ENCODE measurements around the gene TNNC2.

The TNNC2 gene

DNA sequence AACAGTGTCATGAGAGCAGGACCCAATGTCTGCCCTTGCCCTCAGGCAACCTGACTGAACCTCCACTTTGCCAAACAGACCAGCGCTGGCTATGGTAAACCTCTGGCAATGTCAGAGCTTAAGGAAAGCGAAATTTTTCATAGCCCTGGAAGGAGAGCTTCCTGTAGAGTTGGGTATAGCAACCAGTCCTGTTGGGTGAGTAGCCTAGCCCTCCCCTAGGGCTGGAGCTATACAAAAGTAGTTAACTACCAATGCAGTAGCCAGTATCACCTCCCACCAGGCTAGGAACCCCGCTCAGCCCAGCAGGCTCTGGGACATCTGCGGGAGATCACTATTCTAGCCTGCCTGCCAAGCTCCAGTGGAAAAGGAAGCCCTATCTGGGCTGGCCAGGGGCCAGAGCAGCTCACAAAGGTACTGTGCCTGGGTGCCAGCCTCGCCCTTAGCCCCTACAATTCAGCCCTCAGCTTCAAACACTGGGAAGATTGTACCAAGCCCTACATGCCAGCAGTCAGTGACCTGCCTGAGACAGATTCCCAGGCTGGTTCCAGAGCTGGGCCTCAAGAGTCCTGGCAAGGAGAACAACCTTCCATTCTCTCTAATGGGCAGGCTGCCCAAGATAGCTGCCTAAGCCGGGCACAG, 43.3 kb downstream of the TNNC2 start:
- in situ Hi-C loops (cut with MboI; ENCODE audit: low pct_unique_long_range_greater_than_20kb, low sequenced_read_pairs, unreplicated experiment) = no loop called here
- DNase-seq (ENCODE audit: low spot score) = no peak

DNA sequence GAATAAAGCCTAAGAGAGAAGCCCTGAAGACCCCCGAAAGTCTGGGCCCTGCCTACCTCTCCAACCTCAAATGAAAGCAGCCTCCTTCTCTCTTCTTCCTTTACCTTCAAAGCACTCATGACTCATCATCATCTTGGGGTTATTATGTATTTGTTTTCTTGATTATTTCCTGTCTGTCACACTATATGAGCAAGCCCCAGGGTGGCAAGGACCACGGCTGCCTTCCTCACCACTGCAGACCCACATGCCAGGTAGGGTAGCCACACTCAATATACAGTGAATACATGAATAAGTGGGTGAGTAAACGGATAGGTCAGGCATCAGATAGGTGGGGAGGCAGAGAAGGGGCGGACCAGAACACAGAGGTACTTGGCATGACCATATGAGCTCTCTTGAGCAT, 44.2 kb downstream of the TNNC2 start:
- in situ Hi-C loops (cut with MboI; ENCODE audit: low pct_unique_long_range_greater_than_20kb, low sequenced_read_pairs, unreplicated experiment) = no loop called here
- TF ChIP-seq, protein P1, sequence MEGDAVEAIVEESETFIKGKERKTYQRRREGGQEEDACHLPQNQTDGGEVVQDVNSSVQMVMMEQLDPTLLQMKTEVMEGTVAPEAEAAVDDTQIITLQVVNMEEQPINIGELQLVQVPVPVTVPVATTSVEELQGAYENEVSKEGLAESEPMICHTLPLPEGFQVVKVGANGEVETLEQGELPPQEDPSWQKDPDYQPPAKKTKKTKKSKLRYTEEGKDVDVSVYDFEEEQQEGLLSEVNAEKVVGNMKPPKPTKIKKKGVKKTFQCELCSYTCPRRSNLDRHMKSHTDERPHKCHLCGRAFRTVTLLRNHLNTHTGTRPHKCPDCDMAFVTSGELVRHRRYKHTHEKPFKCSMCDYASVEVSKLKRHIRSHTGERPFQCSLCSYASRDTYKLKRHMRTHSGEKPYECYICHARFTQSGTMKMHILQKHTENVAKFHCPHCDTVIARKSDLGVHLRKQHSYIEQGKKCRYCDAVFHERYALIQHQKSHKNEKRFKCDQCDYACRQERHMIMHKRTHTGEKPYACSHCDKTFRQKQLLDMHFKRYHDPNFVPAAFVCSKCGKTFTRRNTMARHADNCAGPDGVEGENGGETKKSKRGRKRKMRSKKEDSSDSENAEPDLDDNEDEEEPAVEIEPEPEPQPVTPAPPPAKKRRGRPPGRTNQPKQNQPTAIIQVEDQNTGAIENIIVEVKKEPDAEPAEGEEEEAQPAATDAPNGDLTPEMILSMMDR (IDR thresholded peaks at IDR 0.05; ENCODE audit: extremely low read depth, insufficient read depth, missing control alignments) = no peak
- DNase-seq (ENCODE audit: low spot score) = no peak

More for the DNA sequence above, 43.3 kb downstream of the TNNC2 start:
- TF ChIP-seq, protein P1 (IDR thresholded peaks at IDR 0.05; ENCODE audit: extremely low read depth, insufficient read depth, missing control alignments) = no peak

DNA sequence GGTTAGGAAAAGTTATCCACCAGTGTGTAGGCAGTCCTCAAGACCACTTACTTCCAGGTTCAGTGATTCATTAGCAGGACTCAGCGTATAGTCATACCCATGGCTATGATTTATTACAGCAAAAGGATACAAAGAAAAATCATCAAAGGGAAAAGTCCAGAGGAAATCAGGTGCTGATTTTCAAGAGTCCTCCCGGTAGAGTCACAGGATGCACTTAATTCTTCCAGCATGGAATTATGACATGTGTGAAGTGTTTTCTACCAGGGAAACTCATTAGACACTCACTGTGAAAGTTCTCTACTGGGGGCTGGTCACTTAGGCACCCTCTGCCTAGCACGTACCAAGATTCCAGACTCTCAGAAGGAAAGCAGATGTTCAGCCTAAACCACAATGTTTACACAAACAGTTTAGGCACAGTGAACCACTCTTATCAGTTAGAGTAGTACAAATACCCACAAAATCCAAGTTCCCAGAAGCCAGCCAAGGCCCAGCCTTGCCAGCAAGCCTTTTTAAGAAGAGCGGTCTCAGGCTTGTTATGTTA, 45.7 kb downstream of the TNNC2 start:
- in situ Hi-C loops (cut with MboI; ENCODE audit: low pct_unique_long_range_greater_than_20kb, low sequenced_read_pairs, unreplicated experiment) = no loop called here
- TF ChIP-seq, protein P1 (IDR thresholded peaks at IDR 0.05; ENCODE audit: extremely low read depth, insufficient read depth, missing control alignments) = no peak
- no peak for DNase-seq (ENCODE audit: low spot score)

DNA sequence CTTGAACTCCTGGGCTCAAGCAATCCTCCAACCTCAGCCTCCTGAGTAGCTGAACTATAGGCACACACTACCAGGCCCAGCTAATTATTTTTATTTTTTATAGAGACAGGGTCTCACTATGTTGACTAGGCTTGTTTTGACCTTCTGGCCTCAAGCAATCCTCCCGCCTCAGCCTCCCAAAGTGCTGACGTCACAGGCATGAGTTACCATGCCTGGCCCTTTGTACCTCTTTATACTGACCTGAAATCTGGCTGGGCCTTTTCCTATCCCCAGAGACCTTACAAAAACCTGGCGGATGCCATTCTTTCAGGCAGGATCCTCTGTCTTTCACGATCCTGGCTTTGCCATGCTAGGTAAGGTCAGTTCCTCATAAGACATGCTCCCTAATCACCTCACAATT, 47.0 kb downstream of the TNNC2 start:
- TF ChIP-seq, protein P1 (IDR thresholded peaks at IDR 0.05; ENCODE audit: extremely low read depth, insufficient read depth, missing control alignments) = no peak
- in situ Hi-C loops (cut with MboI; ENCODE audit: low pct_unique_long_range_greater_than_20kb, low sequenced_read_pairs, unreplicated experiment) = no loop called here
- DNase-seq (ENCODE audit: low spot score) = no peak

DNA sequence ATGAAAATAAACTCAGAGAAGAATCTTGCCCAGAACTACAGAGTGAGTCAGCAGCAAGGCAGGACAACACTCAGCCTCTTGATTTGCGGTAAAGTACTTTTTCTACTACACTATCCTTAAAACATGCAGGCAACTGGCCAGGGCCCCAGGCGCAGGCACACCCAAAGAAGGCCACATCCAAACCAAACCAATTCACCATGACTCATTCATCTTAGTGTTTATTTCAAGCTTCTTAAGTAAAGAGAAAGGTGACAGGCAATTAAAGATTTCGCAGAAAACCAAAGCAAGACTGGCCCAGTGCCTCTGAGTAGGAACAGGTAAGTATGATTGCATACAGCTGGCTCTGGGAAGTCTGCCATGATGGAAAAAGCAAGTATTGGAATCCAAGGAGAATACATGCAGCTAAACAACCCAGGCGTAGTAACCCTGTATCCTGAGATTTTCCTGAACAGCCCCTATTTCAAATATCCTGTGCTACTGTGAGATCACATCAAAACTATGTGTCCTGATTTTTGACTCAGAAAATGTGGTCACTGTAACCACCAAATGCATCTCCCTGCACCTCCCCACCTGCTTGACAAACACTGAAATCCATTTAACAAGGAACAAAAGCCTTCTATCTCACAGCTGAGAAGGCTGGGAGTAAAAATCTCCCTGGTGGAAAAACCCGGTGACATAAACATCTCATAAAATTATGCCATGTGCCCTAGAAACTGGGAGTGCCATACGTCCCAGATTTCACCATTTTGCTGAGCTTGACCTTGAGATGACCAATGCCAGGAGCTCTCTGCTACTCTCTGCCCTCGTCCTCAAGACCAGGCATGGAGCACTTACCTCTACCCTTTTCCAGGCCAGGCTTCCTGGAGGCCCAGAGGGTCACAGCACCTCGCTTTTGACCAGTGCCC, 47.8 kb downstream of the TNNC2 start:
- no peak for DNase-seq (ENCODE audit: low spot score)
- in situ Hi-C loops (cut with MboI; ENCODE audit: low pct_unique_long_range_greater_than_20kb, low sequenced_read_pairs, unreplicated experiment) = no loop called here
- TF ChIP-seq, protein P1 (IDR thresholded peaks at IDR 0.05; ENCODE audit: extremely low read depth, insufficient read depth, missing control alignments) = no peak

DNA sequence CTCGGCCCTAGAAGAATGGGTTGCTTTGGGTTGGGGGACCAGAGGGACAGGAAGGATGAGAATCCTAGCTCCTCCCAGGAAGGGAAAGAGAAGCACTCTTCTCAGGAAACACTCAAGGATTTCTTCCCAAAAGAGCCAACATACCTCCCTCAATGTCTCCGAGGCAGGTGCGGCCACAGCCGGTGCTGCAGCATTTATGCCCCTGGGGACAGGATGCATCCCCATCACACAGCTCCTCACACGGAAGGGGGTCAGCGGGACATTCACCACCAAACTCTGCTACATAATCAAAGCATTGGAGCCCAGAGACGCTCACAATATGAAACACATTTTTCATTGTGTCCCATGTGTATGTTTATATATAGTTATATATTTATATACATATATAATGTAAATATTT, 50.2 kb downstream of the TNNC2 start:
- in situ Hi-C loops (cut with MboI; ENCODE audit: low pct_unique_long_range_greater_than_20kb, low sequenced_read_pairs, unreplicated experiment) = no loop called here
- TF ChIP-seq, protein P1 (IDR thresholded peaks at IDR 0.05; ENCODE audit: extremely low read depth, insufficient read depth, missing control alignments) = no peak
- no peak for DNase-seq (ENCODE audit: low spot score)
